ENCODE data around the gene MED22.

MED22 gene

DNA sequence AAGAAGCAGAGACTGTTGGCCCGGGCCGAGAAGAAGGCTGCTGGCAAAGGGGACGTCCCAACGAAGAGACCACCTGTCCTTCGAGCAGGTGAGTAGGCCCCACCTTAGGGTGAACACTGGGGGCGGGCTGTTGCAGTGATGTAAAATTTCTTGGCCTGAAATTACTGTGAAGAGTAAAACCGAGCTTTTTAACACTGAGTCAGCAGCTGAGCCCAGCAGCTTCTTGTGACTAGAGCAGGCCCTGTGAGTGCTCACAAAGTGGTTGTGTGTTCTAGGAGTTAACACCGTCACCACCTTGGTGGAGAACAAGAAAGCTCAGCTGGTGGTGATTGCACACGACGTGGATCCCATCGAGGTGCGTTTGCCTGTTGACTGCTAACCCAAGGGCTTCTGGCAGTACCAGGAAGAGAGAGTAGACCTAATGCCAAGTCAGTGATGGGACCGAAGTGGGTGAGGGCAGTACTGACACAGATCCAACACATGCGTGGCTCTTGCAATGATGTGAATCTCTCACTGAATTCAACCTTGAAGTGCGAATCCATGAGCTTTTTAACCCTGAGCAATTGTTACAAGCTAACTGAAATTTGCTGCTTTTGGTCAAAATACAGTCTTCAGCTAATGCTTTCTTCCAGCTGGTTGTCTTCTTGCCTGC lies 2.2 kb upstream of the MED22 start:
- H3K4me1 ChIP-seq, result no peaks in the 10 kb centered on the region; the same call in 1 of the 2 replicates
- no peak for DNase-seq
- H3K4me3 ChIP-seq (ENCODE audit: low read depth, low read length), result peak overlapping the region; percentile 99
- TF ChIP-seq, protein P1, sequence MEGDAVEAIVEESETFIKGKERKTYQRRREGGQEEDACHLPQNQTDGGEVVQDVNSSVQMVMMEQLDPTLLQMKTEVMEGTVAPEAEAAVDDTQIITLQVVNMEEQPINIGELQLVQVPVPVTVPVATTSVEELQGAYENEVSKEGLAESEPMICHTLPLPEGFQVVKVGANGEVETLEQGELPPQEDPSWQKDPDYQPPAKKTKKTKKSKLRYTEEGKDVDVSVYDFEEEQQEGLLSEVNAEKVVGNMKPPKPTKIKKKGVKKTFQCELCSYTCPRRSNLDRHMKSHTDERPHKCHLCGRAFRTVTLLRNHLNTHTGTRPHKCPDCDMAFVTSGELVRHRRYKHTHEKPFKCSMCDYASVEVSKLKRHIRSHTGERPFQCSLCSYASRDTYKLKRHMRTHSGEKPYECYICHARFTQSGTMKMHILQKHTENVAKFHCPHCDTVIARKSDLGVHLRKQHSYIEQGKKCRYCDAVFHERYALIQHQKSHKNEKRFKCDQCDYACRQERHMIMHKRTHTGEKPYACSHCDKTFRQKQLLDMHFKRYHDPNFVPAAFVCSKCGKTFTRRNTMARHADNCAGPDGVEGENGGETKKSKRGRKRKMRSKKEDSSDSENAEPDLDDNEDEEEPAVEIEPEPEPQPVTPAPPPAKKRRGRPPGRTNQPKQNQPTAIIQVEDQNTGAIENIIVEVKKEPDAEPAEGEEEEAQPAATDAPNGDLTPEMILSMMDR (IDR thresholded peaks at IDR 0.05; ENCODE audit: low read depth, low read length), result no peak
- no peaks in the 10 kb centered on the region for H3K27me3 ChIP-seq
- H3K36me3 ChIP-seq, result peaks cover 58% of the 10 kb centered on the region
- H3K9me3 ChIP-seq, result no peaks in the 10 kb centered on the region

DNA sequence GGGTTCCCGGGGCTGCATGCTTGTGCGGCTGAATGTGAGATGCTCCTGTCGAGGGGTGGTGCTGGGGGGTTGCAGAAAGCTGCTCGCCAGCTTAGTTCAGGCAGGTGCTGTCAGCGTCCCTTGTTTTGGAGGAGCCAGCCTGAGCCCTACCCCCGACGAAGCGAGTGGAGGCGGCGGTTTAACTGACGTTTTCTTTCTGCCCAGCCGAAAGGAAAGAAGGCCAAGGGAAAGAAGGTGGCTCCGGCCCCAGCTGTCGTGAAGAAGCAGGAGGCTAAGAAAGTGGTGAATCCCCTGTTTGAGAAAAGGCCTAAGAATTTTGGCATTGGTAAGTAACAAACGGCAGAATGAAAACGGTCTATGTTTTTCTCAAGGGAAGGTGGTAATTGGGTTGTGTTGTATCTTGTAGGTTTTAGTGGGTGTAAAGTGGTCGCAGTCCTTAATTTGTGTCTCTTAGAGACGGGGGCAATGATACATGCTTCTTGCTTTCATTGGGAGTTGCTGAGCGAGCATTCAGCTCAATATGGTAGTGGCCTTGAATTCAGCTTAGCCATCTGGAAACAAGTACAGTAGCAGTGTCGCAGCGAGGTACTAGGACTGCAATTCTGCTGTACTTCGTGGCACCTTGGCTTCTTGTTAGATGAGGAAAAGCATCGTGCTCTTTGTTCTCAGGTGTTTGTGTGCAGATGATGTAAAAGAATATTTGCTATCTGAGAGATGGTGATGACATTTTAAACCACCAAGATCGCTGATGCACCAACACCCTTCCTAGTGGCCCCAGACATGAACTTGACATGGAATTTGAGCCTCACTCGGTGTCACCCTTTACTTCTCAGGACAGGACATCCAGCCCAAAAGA lies 1.0 kb upstream of the MED22 start:
- Histone ChIP-seq H3K9me3 (no peaks in the 10 kb centered on the region), H3K36me3 (peaks cover 70% of the 10 kb centered on the region), H3K4me3 (ENCODE audit: low read depth, low read length) (peak overlapping the region; percentile 99), H3K27me3 (no peaks in the 10 kb centered on the region), H3K4me1 (no peaks in the 10 kb centered on the region; the same call in 1 of the 2 replicates)
- TF ChIP-seq, protein P1 (IDR thresholded peaks at IDR 0.05; ENCODE audit: low read depth, low read length), result no peak
- no peak for DNase-seq

DNA sequence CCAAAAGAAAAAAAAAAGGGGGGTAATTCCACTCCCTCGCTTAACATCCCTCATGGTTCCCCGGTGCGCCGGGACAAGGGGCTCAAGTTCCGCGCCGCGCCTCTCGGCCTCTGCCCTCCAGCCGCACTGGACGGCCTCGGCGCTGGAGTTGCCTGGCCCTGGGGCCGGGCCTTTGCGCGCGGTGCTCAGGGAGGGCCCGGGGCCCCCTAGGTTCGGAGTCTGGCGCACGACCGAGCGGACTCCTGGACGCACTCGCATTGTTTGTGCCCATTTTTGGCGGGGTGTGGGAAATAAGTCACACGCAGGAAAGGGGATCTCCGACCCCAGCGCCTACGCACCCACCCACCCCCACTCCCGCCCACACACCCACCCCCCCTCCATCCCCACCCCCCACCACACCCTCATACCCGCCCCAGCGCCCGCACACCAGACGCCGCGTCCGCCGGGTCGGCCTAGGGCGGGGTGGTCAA lies 381 bp downstream of the MED22 start:
- H3K4me3 ChIP-seq (ENCODE audit: low read depth, low read length), result peak overlapping the region; percentile 99
- no peaks in the 10 kb centered on the region for H3K27me3 ChIP-seq
- peak; percentile 49 for DNase-seq
- H3K36me3 ChIP-seq, result peaks cover 81% of the 10 kb centered on the region
- no peaks in the 10 kb centered on the region for H3K9me3 ChIP-seq
- H3K4me1 ChIP-seq, result no peaks in the 10 kb centered on the region; the same call in 1 of the 2 replicates
- TF ChIP-seq, protein P1 (IDR thresholded peaks at IDR 0.05; ENCODE audit: low read depth, low read length), result no peak

DNA sequence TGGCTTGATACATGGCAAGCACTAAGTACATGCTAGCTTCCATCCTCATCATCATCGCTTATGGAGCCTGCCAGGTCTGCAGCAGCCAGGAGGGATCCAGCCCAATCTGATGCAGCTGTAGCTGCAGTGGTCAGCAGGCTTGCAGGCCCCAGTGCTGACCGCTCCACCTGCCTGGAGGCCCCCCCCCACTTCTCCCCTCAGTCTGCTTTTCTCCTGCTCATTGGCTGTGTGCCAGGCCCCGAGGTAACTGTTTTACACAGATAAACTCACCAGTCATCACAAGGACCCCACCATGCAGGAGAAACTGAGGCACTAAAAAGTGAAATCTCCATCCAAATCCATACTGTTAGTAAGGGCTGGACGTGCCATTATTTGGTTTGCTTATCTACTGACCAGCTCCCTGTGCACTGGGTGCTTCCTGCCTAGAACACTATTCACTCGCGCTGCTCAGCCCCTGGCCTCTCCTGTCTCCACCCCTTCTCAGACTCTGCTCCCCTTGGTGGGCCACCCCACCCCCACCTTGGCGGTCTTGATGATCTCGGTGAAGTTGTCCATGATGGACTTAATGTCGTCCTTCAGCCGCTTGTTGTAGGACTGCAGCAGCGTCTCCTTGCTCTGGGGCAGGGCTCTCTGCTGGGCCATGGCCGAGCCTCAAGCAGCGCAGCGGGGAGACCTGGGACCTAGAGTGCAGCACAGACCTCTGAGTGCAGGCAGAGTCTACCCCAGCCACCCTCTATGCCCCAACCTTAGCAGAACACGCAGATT lies 1.7 kb downstream of the MED22 start:
- Histone ChIP-seq H3K27me3 (no peaks in the 10 kb centered on the region), H3K4me3 (ENCODE audit: low read depth, low read length) (peak overlapping the region; percentile 99), H3K36me3 (peaks cover 81% of the 10 kb centered on the region), H3K4me1 (no peaks in the 10 kb centered on the region; the same call in 1 of the 2 replicates), H3K9me3 (no peaks in the 10 kb centered on the region)
- no peak for DNase-seq
- TF ChIP-seq, protein P1 (IDR thresholded peaks at IDR 0.05; ENCODE audit: low read depth, low read length), result no peak

DNA sequence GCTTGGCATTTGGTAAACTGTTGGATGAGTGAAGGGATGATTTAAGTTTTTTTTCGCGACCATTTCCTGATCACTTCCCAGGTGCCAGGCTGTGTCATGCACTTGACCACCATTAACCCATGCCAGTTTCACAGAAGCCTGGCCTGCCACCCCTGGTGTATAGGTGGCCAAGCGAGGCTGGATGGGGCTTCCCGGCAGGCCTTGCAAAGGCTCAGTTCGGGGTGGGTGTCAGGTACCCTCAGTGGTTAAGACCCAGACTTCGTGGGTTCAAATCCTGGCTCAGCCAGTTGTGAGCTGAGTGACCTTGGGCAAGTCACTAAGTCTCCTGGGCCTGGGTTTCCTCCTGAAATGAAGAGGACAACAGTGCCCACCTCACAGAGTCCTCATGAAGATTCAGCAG lies 2.3 kb downstream of the MED22 start:
- no peak for DNase-seq
- H3K4me3 ChIP-seq (ENCODE audit: low read depth, low read length), result no peak overlapping the region
- TF ChIP-seq, protein P1 (IDR thresholded peaks at IDR 0.05; ENCODE audit: low read depth, low read length), result no peak
- peaks cover 81% of the 10 kb centered on the region for H3K36me3 ChIP-seq
- no peaks in the 10 kb centered on the region for H3K27me3 ChIP-seq
- H3K4me1 ChIP-seq, result no peaks in the 10 kb centered on the region; the same call in 1 of the 2 replicates
- no peaks in the 10 kb centered on the region for H3K9me3 ChIP-seq

All from BE2C (cell line).